HepG2 (cell line): ENCODE results near the gene LEFTY2. TPM values are rescaled to one million over a fixed set of nuclear protein-coding genes. Genes with fewer than 3 reads are reported as not detected.

Source experiments
- EED ChIP-seq: sonication (generic); formaldehyde crosslinking; IDR thresholded peaks from 2 replicates; pipeline ENCODE4 v1.5.0; 2020; ENCODE audit warnings: mild to moderate bottlenecking, missing genetic modification reagents
- ELF3 ChIP-seq: IDR thresholded peaks from 2 replicates; pipeline ENCODE4 v1.6.1; 2016; ENCODE audit warnings: missing genetic modification reagents, missing compliant biosample characterization
- ELF4 ChIP-seq: sonication (generic); formaldehyde crosslinking; IDR thresholded peaks from 2 replicates; pipeline ENCODE4 v1.5.0; 2020; ENCODE audit warnings: missing genetic modification reagents, mild to moderate bottlenecking, moderate library complexity, borderline replicate concordance
- ETV6 ChIP-seq: sonication (generic); formaldehyde crosslinking; conservative IDR thresholded peaks from 2 replicates; pipeline ENCODE4 v1.4.0; 2020; ENCODE audit warnings: missing genetic modification reagents
- KAT7 ChIP-seq: IDR thresholded peaks from 2 replicates; pipeline ENCODE4 v1.6.1; 2018; ENCODE audit warnings: borderline replicate concordance, missing compliant biosample characterization
- MIER3 ChIP-seq: IDR thresholded peaks from 2 replicates; pipeline ENCODE4 v1.6.1; 2016; ENCODE audit warnings: missing compliant biosample characterization, borderline replicate concordance
- RAD51 ChIP-seq: fragments of 450-650 bp; IDR thresholded peaks from 2 replicates; pipeline ENCODE4 v1.6.1; 2016; ENCODE audit warnings: borderline replicate concordance
- RELA ChIP-seq: sonication (generic); formaldehyde crosslinking; IDR thresholded peaks from 2 replicates; pipeline ENCODE4 v1.4.0; 2020; ENCODE audit warnings: missing genetic modification reagents
- SOX13 ChIP-seq, 3 experiments: fragments of 450-650 bp in 1 of 3; sonication (generic) in 1 of 3; formaldehyde crosslinking in 1 of 3; IDR thresholded peaks in 2 of 3; conservative IDR thresholded peaks in 1 of 3; 2 replicates each; pipeline versions ENCODE4 v1.5.0 to v1.6.1; 2016 to 2020; ENCODE audit warnings: antibody characterized with exemption in 1 of 3, mild to moderate bottlenecking in 1 of 3, missing compliant biosample characterization in 1 of 3, missing genetic modification reagents in 1 of 3, moderate library complexity in 1 of 3
- TP53 ChIP-seq: sonication (generic); formaldehyde crosslinking; conservative IDR thresholded peaks from 2 replicates; pipeline ENCODE4 v1.4.0; 2020; ENCODE audit warnings: missing genetic modification reagents
- ZBTB42 ChIP-seq: sonication (generic); formaldehyde crosslinking; IDR thresholded peaks from 2 replicates; pipeline ENCODE4 v1.5.0; 2020; ENCODE audit warnings: mild to moderate bottlenecking, missing genetic modification reagents
- ZBTB8A ChIP-seq: sonication (generic); formaldehyde crosslinking; IDR thresholded peaks from 2 replicates; pipeline ENCODE4 v1.4.0; 2020; ENCODE audit warnings: mild to moderate bottlenecking, low read depth, missing genetic modification reagents, borderline replicate concordance
- ZNF337 ChIP-seq: sonication (generic); formaldehyde crosslinking; IDR thresholded peaks from 2 replicates; pipeline ENCODE4 v1.5.1; 2020; ENCODE audit warnings: missing genetic modification reagents, low read depth, mild to moderate bottlenecking, borderline replicate concordance
- ZNF430 ChIP-seq: sonication (generic); formaldehyde crosslinking; IDR thresholded peaks from 2 replicates; pipeline ENCODE4 v1.9.0; 2021; ENCODE audit warnings: mild to moderate bottlenecking, missing genetic modification reagents
- ZNF512B ChIP-seq: sonication (generic); formaldehyde crosslinking; IDR thresholded peaks from 2 replicates; pipeline ENCODE4 v1.5.1; 2020; ENCODE audit warnings: missing genetic modification reagents, mild to moderate bottlenecking, borderline replicate concordance
- ZNF547 ChIP-seq: sonication (generic); formaldehyde crosslinking; IDR thresholded peaks from 2 replicates; pipeline ENCODE4 v1.5.1; 2020; ENCODE audit warnings: mild to moderate bottlenecking, missing genetic modification reagents
- ZNF646 ChIP-seq: sonication (generic); formaldehyde crosslinking; IDR thresholded peaks from 2 replicates; pipeline ENCODE4 v1.9.0; 2021; ENCODE audit warnings: mild to moderate bottlenecking, missing genetic modification reagents
- ZNF678 ChIP-seq: sonication (generic); formaldehyde crosslinking; IDR thresholded peaks from 2 replicates; pipeline ENCODE4 v1.4.0; 2020; ENCODE audit warnings: mild to moderate bottlenecking, missing genetic modification reagents
- ZNF720 ChIP-seq: sonication (generic); formaldehyde crosslinking; IDR thresholded peaks from 2 replicates; pipeline ENCODE4 v1.4.0; 2020; ENCODE audit warnings: missing genetic modification reagents
- polyA plus RNA-seq, 8 experiments: library from polyadenylated mRNA; depleted of rRNA in 3 of 8; stranded (reverse) in 7 of 8; unstranded in 1 of 8; fragments of >200 nt; fragmentation: Illumina TruSeq in 4 of 8; extraction: Trizol in 4 of 8; gene quantifications; 2 replicates each; pipeline versions ENCODE4 v1.2.1 to v1.2.3, GENCODE V29; 2011 to 2016; ENCODE audit warnings: low read depth in 4 of 8, missing spikeins in 1 of 8, mixed read lengths in 1 of 8; ENCODE audit not compliant: insufficient read depth in 1 of 8
- total RNA-seq, 5 experiments: library from RNA; depleted of rRNA; stranded (reverse); fragments of >200 nt; fragmentation: Illumina TruSeq; extraction: Trizol; gene quantifications; 2 replicates each; pipeline ENCODE4 v1.2.3, GENCODE V29; 2016; ENCODE audit warnings: low read depth in 1 of 5

Gene LEFTY2
- total and polyA plus RNA-seq, 2 of the 13 experiments (the other 11 are each of a cell fraction or from before 2014, with no cell fraction given), result 0.13 to 0.33 TPM

GRCh38 chr1:225923692-225924555 lies 17.1 kb downstream of the LEFTY2 start, which contains the start of gene PYCR2 (continued):
- TF ChIP-seq ZNF678 (0 out of 2 replicates have a peak, but pooled peaks have one; percentile 68), ZNF512B (CRISPR knock-in tag) (no peak), ZNF430 (CRISPR knock-in tag) (no peak; the same call in none of the 2 replicates), ZNF646 (CRISPR knock-in tag) (0 out of 2 replicates have a peak, but pooled peaks have one; percentile 23), RELA (no peak), ZBTB8A (CRISPR knock-in tag) (no peak), TP53 (CRISPR knock-in tag) (peak; percentile 36; the same call in 1 of the 2 replicates), ZNF337 (CRISPR knock-in tag) (peak; percentile 97; the same call in 1 of the 2 replicates), ELF3 (CRISPR knock-in tag) (0 out of 2 replicates have a peak, but pooled peaks have one; percentile 43), ZNF720 (no peak), ELF4 (CRISPR knock-in tag) (no peak), ZBTB42 (CRISPR knock-in tag) (peak; percentile 74; the same call in 1 of the 2 replicates), ZNF547 (peak; percentile 87), KAT7 (CRISPR knock-in tag) (peak; percentile 92; the same call in 1 of the 2 replicates), MIER3 (peak; percentile 43; the same call in 1 of the 2 replicates), ETV6 (peak; percentile 76), SOX13 (IDR thresholded peaks at IDR 0.05) (no peak), SOX13 (CRISPR knock-in tag; conservative IDR thresholded peaks at IDR 0.05 in 1 of 2, IDR thresholded peaks at IDR 0.05 in 1 of 2) (0 out of 4 replicates have a peak, but pooled peaks of 1 of the 2 experiments have one; percentile 13), RAD51 (peak; percentile 53; the same call in 1 of the 2 replicates), EED (CRISPR knock-in tag) (no peak)
